Activated CD4-positive, alpha-beta T cell treated with anti-CD3 and anti-CD28 coated beads, Interleukin-2, Interleukin-4, amounts not matched to agents 100 ng/mL and 50 ng/mL, durations not matched to agents 16 hours and 8 hours (primary cell): ENCODE measurements around the gene SLC30A1.

ENCODE experiments used
- DNase-seq: peaks from one replicate; pipeline ENCODE4 v3.0.0-alpha.2; 2020; ENCODE audit warnings: low spot score

Gene SLC30A1

GRCh38 chr1:211607754-211608473, 29.0 kb upstream of the SLC30A1 start:
- no peak for DNase-seq

GRCh38 chr1:211606914-211607753, 28.2 kb upstream of the SLC30A1 start:
- no peak for DNase-seq

- DNase-seq: no peak
These were observed 27.5 kb upstream of the SLC30A1 start for GRCh38 chr1:211606332-211606913.

- DNase-seq: no peak
These were observed 26.8 kb upstream of the SLC30A1 start for GRCh38 chr1:211605603-211606331.

- DNase-seq: no peak
These were observed 26.1 kb upstream of the SLC30A1 start for GRCh38 chr1:211605034-211605433.

GRCh38 chr1:211604548-211604947, 25.6 kb upstream of the SLC30A1 start:
- DNase-seq: no peak

- no peak for DNase-seq
These were observed 24.8 kb upstream of the SLC30A1 start for GRCh38 chr1:211603713-211604112.

- no peak for DNase-seq
These were observed 24.3 kb upstream of the SLC30A1 start for GRCh38 chr1:211603191-211603701.

- DNase-seq: no peak
These were observed 23.2 kb upstream of the SLC30A1 start for GRCh38 chr1:211601982-211602670.

GRCh38 chr1:211601159-211601558, 22.2 kb upstream of the SLC30A1 start:
- DNase-seq: no peak

- DNase-seq: no peak
These were observed 20.3 kb upstream of the SLC30A1 start for GRCh38 chr1:211599250-211599649.

GRCh38 chr1:211598514-211598913, 19.6 kb upstream of the SLC30A1 start:
- no peak for DNase-seq

GRCh38 chr1:211596418-211597181, 17.6 kb upstream of the SLC30A1 start:
- no peak for DNase-seq

GRCh38 chr1:211595419-211595818, 16.5 kb upstream of the SLC30A1 start:
- DNase-seq: no peak

- DNase-seq: no peak
These were observed 13.1 kb upstream of the SLC30A1 start for GRCh38 chr1:211591980-211592493.

- no peak for DNase-seq
These were observed 11.1 kb upstream of the SLC30A1 start for GRCh38 chr1:211589782-211590721.

GRCh38 chr1:211588711-211589110, 9.8 kb upstream of the SLC30A1 start:
- no peak for DNase-seq

GRCh38 chr1:211587123-211587522, 8.2 kb upstream of the SLC30A1 start:
- no peak for DNase-seq

GRCh38 chr1:211586538-211586937, 7.6 kb upstream of the SLC30A1 start:
- no peak for DNase-seq
